CD1c-positive myeloid dendritic cell (primary cell): Measurements from ENCODE around the gene DPP9.
A peak's percentile ranks its signal among the peaks of the same experiment; 100 is the strongest.

ENCODE experiments used
- DNase-seq: peaks from one replicate; pipeline ENCODE4 v3.0.0-alpha.2; 2016; ENCODE audit errors: extremely low spot score

The DPP9 gene

GRCh38 chr19:4633140-4633967 is 90.3 kb downstream of the DPP9 start:
- DNase-seq: peak; percentile 94
